Stomach (tissue), 9 donors: ENCODE measurements around the gene RETNLB. TPM values are rescaled to one million over a fixed set of nuclear protein-coding genes. Genes with fewer than 3 reads are reported as not detected.

Source experiments
- DNase-seq, 2 donors: peaks; one replicate each; pipeline versions ENCODE4 v3.0.0 to v3.0.0-alpha.2; 2013 to 2019
- H3K27ac ChIP-seq, 5 donors: fragments of 200-600 bp in 4 of 5; sonication (generic) in 4 of 5; one replicate each; pipeline ENCODE4 v1.5.1; 2013 to 2019; ENCODE audit warnings: mild to moderate bottlenecking in 1 of 5, moderate library complexity in 1 of 5
- H3K27me3 ChIP-seq, 3 donors: fragments of 200-600 bp; sonication (generic); one replicate each; pipeline ENCODE4 v1.5.1; 2017 to 2019; ENCODE audit warnings: mixed run types in 1 of 3
- H3K36me3 ChIP-seq, 4 donors: fragments of 200-600 bp; sonication (generic); 1 replicate in 3 of 4; 2 replicates in 1 of 4; pipeline ENCODE4 v1.5.1; 2016 to 2019
- H3K4me1 ChIP-seq, 4 donors: fragments of 200-600 bp; sonication (generic); one replicate each; pipeline ENCODE4 v1.5.1; 2016 to 2019
- H3K4me3 ChIP-seq, 4 donors: fragments of 200-600 bp; sonication (generic) in 3 of 4; one replicate each; pipeline ENCODE4 v1.5.1; 2016 to 2019; ENCODE audit warnings: mild to moderate bottlenecking in 1 of 4
- H3K9me3 ChIP-seq, 4 donors: fragments of 200-600 bp; sonication (generic); one replicate each; pipeline ENCODE4 v1.5.1; 2016 to 2019
- EP300 ChIP-seq: sonication (generic); formaldehyde crosslinking; IDR thresholded peaks from one replicate; pipeline ENCODE4 v1.6.1; 2017; ENCODE audit warnings: antibody characterized with exemption
- POLR2A ChIP-seq, 4 donors: fragments of 450-650 bp; IDR thresholded peaks; one replicate each; pipeline ENCODE4 v1.6.1; 2016; ENCODE audit warnings: antibody characterized with exemption in 4 of 4, control low read depth in 2 of 4, mild to moderate bottlenecking in 1 of 4, moderate library complexity in 1 of 4
- POLR2AphosphoS5 ChIP-seq, 3 donors: sonication (generic); formaldehyde crosslinking; IDR thresholded peaks; one replicate each; pipeline ENCODE4 v1.6.1; 2016; ENCODE audit warnings: antibody characterized with exemption in 3 of 3
- WGBS, 5 donors: extraction: QIAGEN DNeasy Blood & Tissue Kit in 3 of 5; methylation state at CpG; one replicate each; pipeline versions ENCODE4 v1.1.5 to v1.1.7; 2013 to 2018; 5-methylcytosine and 5-hydroxymethylcytosine counted together
- intact Hi-C: fragments of 100-400 bp; cut with DNase I; formaldehyde crosslinking; loops from one replicate; pipeline ENCODE4 v1.15.1; 2023; ENCODE audit warnings: low total_unique reads
- polyA plus RNA-seq, 3 donors: library from polyadenylated mRNA; stranded (reverse); fragments of 200-250 nt; gene quantifications; one replicate each; pipeline ENCODE4 v1.2.3, GENCODE V29; 2013
- total RNA-seq, 5 donors: library from RNA; depleted of rRNA; stranded (reverse); fragments of >200 nt; gene quantifications; one replicate each; pipeline versions ENCODE4 v1.1.0 to v1.2.3, GENCODE V29; 2014 to 2016
- TF ChIP-seq, protein P1 (sequence below), 7 experiments: fragments of 450-650 bp in 4 of 7; fragments of 200-600 bp in 3 of 7; sonication (generic) in 3 of 7; IDR thresholded peaks; one replicate each; pipeline ENCODE4 v1.5.1; 2016 to 2019; ENCODE audit warnings: antibody characterized with exemption in 7 of 7, control low read depth in 2 of 7, mild to moderate bottlenecking in 1 of 7
- donor health status: healthy with polysubstance abuse.
- donor health status: Bipolar disorder and iron deficiency.
- donor health status: healthy.

The RETNLB gene
- total and polyA plus RNA-seq, 8 donors = 103 TPM; not detected in 7

- 72 to 88% (median 75%) methylated on average over 6 of the region's 6 CpGs for WGBS, 5 donors
- H3K9me3 ChIP-seq = no peaks in the 10 kb centered on the region
Observed at GRCh38 chr3:108736821-108737220, 20.4 kb downstream of the RETNLB start.

GRCh38 chr3:108728934-108729333 is 28.3 kb downstream of the RETNLB start:
- H3K9me3 ChIP-seq = no peaks in the 10 kb centered on the region
- intact Hi-C loops = no loop called here
- no peak overlapping the region for H3K27ac ChIP-seq
- no peak for DNase-seq
- no peak overlapping the region for H3K4me3 ChIP-seq
- H3K36me3 ChIP-seq = no peaks in the 10 kb centered on the region
- no peaks in the 10 kb centered on the region for H3K4me1 ChIP-seq
- 29 to 66% (median 55%) methylated on average over 1 of the region's 1 CpG for WGBS, 5 donors
- H3K27me3 ChIP-seq = no peaks in the 10 kb centered on the region
- TF ChIP-seq, protein P1, sequence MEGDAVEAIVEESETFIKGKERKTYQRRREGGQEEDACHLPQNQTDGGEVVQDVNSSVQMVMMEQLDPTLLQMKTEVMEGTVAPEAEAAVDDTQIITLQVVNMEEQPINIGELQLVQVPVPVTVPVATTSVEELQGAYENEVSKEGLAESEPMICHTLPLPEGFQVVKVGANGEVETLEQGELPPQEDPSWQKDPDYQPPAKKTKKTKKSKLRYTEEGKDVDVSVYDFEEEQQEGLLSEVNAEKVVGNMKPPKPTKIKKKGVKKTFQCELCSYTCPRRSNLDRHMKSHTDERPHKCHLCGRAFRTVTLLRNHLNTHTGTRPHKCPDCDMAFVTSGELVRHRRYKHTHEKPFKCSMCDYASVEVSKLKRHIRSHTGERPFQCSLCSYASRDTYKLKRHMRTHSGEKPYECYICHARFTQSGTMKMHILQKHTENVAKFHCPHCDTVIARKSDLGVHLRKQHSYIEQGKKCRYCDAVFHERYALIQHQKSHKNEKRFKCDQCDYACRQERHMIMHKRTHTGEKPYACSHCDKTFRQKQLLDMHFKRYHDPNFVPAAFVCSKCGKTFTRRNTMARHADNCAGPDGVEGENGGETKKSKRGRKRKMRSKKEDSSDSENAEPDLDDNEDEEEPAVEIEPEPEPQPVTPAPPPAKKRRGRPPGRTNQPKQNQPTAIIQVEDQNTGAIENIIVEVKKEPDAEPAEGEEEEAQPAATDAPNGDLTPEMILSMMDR (IDR thresholded peaks at IDR 0.05) = no peak
- TF ChIP-seq POLR2AphosphoS5 (IDR thresholded peaks at IDR 0.05) = no peak
- no peak for TF ChIP-seq POLR2A (IDR thresholded peaks at IDR 0.05)
- TF ChIP-seq EP300 = no peak

More at GRCh38 chr3:108736821-108737220, 20.4 kb downstream of the RETNLB start:
- no peak overlapping the region for H3K27ac ChIP-seq
- no peaks in the 10 kb centered on the region for H3K27me3 ChIP-seq
- intact Hi-C loops = no loop called here
- no peaks in the 10 kb centered on the region for H3K36me3 ChIP-seq
- no peak for TF ChIP-seq POLR2A (IDR thresholded peaks at IDR 0.05)
- H3K4me3 ChIP-seq = no peak overlapping the region
- H3K4me1 ChIP-seq = no peaks in the 10 kb centered on the region
- DNase-seq = no peak

DNA sequence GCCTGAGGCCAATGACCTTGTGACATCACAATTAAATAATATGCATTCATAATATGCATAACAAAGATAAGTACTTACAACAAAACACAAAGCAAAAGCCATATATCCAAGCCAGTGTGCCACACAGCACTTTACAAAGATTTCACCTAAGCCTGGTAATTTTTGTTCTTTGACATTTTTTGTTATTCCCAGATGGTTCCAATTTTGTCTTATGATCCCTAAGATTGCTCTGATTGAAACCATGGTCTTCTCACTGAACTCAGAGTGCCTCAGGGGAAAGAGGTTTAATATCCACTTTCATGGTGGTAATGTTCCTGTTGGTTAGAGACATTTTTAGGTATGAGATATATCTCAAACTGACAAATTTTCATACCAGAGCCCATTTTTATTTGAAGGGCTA is 29.1 kb downstream of the RETNLB start:
- TF ChIP-seq, protein P1 (IDR thresholded peaks at IDR 0.05) = no peak
- TF ChIP-seq POLR2AphosphoS5 (IDR thresholded peaks at IDR 0.05) (no peak), EP300 (no peak), POLR2A (IDR thresholded peaks at IDR 0.05) (no peak)
- Histone ChIP-seq H3K9me3 (no peaks in the 10 kb centered on the region), H3K27me3 (no peaks in the 10 kb centered on the region), H3K36me3 (no peaks in the 10 kb centered on the region), H3K27ac (no peak overlapping the region), H3K4me3 (no peak overlapping the region), H3K4me1 (no peaks in the 10 kb centered on the region)
- DNase-seq = no peak
- intact Hi-C loops = no loop called here

DNA sequence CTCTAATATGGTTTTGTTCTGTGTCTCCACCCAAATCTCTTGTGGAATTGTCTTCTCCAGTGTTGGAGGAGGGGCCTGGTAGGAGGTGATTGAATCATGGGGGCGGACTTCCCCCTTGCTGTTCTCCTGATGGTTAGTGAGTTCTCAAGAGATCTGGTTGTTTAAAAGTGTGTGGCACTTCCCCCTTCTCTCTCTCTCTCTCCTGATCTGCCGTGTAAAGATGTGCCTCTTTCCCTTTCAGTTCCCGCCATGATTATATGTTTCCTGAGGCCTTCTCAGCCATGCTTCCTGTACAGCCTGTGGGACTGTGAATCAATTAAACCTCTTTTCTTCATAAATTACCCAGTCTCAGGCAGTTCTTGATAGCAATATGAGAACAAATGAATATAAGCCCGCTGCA is 33.1 kb downstream of the RETNLB start:
- H3K36me3 ChIP-seq = no peaks in the 10 kb centered on the region
- no peak for DNase-seq
- H3K4me3 ChIP-seq = no peak overlapping the region
- H3K9me3 ChIP-seq = no peaks in the 10 kb centered on the region
- WGBS, 5 donors = 72 to 84% (median 77%) methylated on average over 4 of the region's 4 CpGs
- intact Hi-C loops = no loop called here
- no peaks in the 10 kb centered on the region for H3K27me3 ChIP-seq
- H3K4me1 ChIP-seq = no peaks in the 10 kb centered on the region
- no peak overlapping the region for H3K27ac ChIP-seq
- no peak for TF ChIP-seq POLR2AphosphoS5 (IDR thresholded peaks at IDR 0.05)

DNA sequence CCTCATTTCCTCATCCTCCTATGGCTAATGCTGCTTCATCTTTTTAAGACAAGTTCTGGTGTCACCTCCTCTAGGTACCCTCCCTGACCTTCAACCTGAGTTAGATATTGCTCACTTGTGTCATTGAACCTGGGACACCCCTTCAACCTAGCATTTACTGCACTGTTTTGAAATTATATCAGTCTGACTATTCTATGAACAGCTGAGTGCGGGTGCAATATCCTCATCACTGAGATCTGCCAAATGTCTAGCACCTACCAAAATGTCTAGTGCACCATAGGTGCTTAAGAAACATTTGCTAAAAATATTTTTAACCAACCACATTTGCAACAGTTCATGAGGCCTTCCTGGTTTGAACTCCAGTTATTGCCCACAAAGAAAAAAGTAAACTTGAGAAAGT is 34.5 kb downstream of the RETNLB start:
- no peaks in the 10 kb centered on the region for H3K27me3 ChIP-seq
- 54 to 100% (median 97%) methylated on average over 1 of the region's 1 CpG for WGBS, 5 donors
- intact Hi-C loops = no loop called here
- TF ChIP-seq EP300 (no peak), POLR2AphosphoS5 (IDR thresholded peaks at IDR 0.05) (no peak)
- TF ChIP-seq, protein P1 (IDR thresholded peaks at IDR 0.05) = no peak
- H3K9me3 ChIP-seq = no peaks in the 10 kb centered on the region
- H3K27ac ChIP-seq = no peak overlapping the region
- no peak overlapping the region for H3K4me3 ChIP-seq
- no peak for DNase-seq
- H3K4me1 ChIP-seq = peaks cover 0 to 8% (median 0%) of the 10 kb centered on the region in 4 donors
- no peaks in the 10 kb centered on the region for H3K36me3 ChIP-seq
